ENCODE measurements around the gene TEX55. TPM values are rescaled to one million over a fixed set of nuclear protein-coding genes. Genes with fewer than 3 reads are reported as not detected.

The TEX55 gene
- polyA plus RNA-seq, 1 donor from 2014 or later, result not detected

DNA sequence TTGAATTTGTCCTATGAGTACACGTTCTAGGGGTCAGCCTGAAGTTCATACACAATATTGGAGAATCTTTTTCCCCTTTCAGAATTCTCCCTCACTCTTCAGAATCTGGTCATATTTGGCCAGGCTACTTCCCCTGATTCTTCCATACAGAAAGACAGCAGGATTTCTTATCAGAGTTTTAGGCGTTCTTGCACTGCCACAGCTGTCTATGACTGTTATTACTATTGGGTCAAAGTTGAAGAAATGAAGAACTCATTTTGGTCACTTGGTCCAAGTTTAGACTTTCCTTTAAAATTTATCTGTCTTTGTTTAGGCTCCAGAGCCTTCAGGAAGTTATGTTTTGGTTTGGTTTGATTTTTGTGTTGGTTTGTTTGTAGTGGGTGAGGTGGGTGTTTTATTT is 12.0 kb downstream of the TEX55 start:
- Histone ChIP-seq H3K4me3 (ENCODE audit: low read length) (no peak overlapping the region), H4K20me1 (ENCODE audit: insufficient read depth) (no peaks in the 10 kb centered on the region), H3K79me2 (replicated peaks; ENCODE audit: insufficient read depth, low read length) (no peaks in the 10 kb centered on the region), H3K9me2 (ENCODE audit: insufficient read depth, low read length) (no peaks in the 10 kb centered on the region), H3F3A (ENCODE audit: insufficient read depth, low read length, poor library complexity, severe bottlenecking) (no peaks in the 10 kb centered on the region), H3K9ac (ENCODE audit: low read length) (no peak overlapping the region), H3K9me3 (ENCODE audit: low read length) (no peaks in the 10 kb centered on the region), H3K27ac (ENCODE audit: low read length) (no peak overlapping the region), H3K27me3 (ENCODE audit: insufficient read depth, low read depth, low read length) (no peaks in the 10 kb centered on the region), H3K36me3 (ENCODE audit: insufficient read depth, low read length) (no peaks in the 10 kb centered on the region), H3K4me2 (ENCODE audit: low read length) (no peak overlapping the region), H2AFZ (ENCODE audit: low read depth, low read length) (no peak overlapping the region)
- TF ChIP-seq, protein P1, sequence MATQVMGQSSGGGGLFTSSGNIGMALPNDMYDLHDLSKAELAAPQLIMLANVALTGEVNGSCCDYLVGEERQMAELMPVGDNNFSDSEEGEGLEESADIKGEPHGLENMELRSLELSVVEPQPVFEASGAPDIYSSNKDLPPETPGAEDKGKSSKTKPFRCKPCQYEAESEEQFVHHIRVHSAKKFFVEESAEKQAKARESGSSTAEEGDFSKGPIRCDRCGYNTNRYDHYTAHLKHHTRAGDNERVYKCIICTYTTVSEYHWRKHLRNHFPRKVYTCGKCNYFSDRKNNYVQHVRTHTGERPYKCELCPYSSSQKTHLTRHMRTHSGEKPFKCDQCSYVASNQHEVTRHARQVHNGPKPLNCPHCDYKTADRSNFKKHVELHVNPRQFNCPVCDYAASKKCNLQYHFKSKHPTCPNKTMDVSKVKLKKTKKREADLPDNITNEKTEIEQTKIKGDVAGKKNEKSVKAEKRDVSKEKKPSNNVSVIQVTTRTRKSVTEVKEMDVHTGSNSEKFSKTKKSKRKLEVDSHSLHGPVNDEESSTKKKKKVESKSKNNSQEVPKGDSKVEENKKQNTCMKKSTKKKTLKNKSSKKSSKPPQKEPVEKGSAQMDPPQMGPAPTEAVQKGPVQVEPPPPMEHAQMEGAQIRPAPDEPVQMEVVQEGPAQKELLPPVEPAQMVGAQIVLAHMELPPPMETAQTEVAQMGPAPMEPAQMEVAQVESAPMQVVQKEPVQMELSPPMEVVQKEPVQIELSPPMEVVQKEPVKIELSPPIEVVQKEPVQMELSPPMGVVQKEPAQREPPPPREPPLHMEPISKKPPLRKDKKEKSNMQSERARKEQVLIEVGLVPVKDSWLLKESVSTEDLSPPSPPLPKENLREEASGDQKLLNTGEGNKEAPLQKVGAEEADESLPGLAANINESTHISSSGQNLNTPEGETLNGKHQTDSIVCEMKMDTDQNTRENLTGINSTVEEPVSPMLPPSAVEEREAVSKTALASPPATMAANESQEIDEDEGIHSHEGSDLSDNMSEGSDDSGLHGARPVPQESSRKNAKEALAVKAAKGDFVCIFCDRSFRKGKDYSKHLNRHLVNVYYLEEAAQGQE (IDR thresholded peaks at IDR 0.05; ENCODE audit: borderline replicate concordance), result no peak
- no peak for TF ChIP-seq EP300 (conservative IDR thresholded peaks at IDR 0.05; ENCODE audit: poor library complexity, severe bottlenecking)
- no peak for TF ChIP-seq EZH2 (IDR thresholded peaks at IDR 0.05; ENCODE audit: borderline replicate concordance, insufficient read depth, low read length, poor library complexity, severe bottlenecking)
- no peak for TF ChIP-seq POLR2AphosphoS5 (IDR thresholded peaks at IDR 0.05)
- TF ChIP-seq SMC3 (conservative IDR thresholded peaks at IDR 0.05; ENCODE audit: poor library complexity), result no peak
- no peak for TF ChIP-seq RAD21 (conservative IDR thresholded peaks at IDR 0.05)
- TF ChIP-seq, protein P2, sequence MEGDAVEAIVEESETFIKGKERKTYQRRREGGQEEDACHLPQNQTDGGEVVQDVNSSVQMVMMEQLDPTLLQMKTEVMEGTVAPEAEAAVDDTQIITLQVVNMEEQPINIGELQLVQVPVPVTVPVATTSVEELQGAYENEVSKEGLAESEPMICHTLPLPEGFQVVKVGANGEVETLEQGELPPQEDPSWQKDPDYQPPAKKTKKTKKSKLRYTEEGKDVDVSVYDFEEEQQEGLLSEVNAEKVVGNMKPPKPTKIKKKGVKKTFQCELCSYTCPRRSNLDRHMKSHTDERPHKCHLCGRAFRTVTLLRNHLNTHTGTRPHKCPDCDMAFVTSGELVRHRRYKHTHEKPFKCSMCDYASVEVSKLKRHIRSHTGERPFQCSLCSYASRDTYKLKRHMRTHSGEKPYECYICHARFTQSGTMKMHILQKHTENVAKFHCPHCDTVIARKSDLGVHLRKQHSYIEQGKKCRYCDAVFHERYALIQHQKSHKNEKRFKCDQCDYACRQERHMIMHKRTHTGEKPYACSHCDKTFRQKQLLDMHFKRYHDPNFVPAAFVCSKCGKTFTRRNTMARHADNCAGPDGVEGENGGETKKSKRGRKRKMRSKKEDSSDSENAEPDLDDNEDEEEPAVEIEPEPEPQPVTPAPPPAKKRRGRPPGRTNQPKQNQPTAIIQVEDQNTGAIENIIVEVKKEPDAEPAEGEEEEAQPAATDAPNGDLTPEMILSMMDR (IDR thresholded peaks at IDR 0.05; ENCODE audit: poor library complexity, severe bottlenecking), result no peak
- no peak for TF ChIP-seq MXI1 (conservative IDR thresholded peaks at IDR 0.05; ENCODE audit: poor library complexity, severe bottlenecking)
- no peak for TF ChIP-seq TAF1 (IDR thresholded peaks at IDR 0.05; ENCODE audit: low read depth)

DNA sequence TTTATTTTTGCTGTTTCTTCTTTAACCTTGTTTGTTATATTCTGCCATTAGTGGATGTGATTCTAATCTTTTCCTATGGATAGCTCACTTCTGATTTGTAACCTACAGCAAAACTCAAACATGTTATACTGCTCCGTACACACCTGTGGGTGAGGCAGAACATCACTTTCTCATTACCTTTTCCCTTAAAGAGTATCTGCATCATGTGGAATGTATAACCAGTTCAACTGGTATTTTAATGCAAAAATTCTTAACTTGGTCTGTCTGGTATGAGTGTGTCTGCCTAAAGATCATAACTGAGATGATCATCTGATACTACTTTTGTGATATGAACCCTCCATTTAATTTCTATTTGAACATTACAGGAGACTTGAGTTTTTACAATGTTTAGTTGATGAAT is 14.4 kb downstream of the TEX55 start:
- Histone ChIP-seq H3K9ac (ENCODE audit: low read length) (no peak overlapping the region), H3K79me2 (replicated peaks; ENCODE audit: insufficient read depth, low read length) (no peaks in the 10 kb centered on the region), H3K27me3 (ENCODE audit: insufficient read depth, low read depth, low read length) (no peaks in the 10 kb centered on the region), H3K9me3 (ENCODE audit: low read length) (no peaks in the 10 kb centered on the region), H3K4me3 (ENCODE audit: low read length) (no peak overlapping the region), H3K4me2 (ENCODE audit: low read length) (no peak overlapping the region), H3K9me2 (ENCODE audit: insufficient read depth, low read length) (no peaks in the 10 kb centered on the region), H3F3A (ENCODE audit: insufficient read depth, low read length, poor library complexity, severe bottlenecking) (no peaks in the 10 kb centered on the region), H3K27ac (ENCODE audit: low read length) (no peak overlapping the region), H3K36me3 (ENCODE audit: insufficient read depth, low read length) (no peaks in the 10 kb centered on the region), H4K20me1 (ENCODE audit: insufficient read depth) (no peaks in the 10 kb centered on the region), H2AFZ (ENCODE audit: low read depth, low read length) (no peak overlapping the region)
- TF ChIP-seq, protein P2 (IDR thresholded peaks at IDR 0.05; ENCODE audit: poor library complexity, severe bottlenecking), result no peak
- TF ChIP-seq EP300 (conservative IDR thresholded peaks at IDR 0.05; ENCODE audit: poor library complexity, severe bottlenecking), result no peak
- no peak for TF ChIP-seq EZH2 (IDR thresholded peaks at IDR 0.05; ENCODE audit: borderline replicate concordance, insufficient read depth, low read length, poor library complexity, severe bottlenecking)
- TF ChIP-seq TAF1 (IDR thresholded peaks at IDR 0.05; ENCODE audit: low read depth), result no peak
- TF ChIP-seq, protein P1 (IDR thresholded peaks at IDR 0.05; ENCODE audit: borderline replicate concordance), result no peak
- TF ChIP-seq POLR2AphosphoS5 (IDR thresholded peaks at IDR 0.05), result no peak
- TF ChIP-seq RAD21 (conservative IDR thresholded peaks at IDR 0.05), result no peak
- no peak for TF ChIP-seq SMC3 (conservative IDR thresholded peaks at IDR 0.05; ENCODE audit: poor library complexity)
- no peak for TF ChIP-seq MXI1 (conservative IDR thresholded peaks at IDR 0.05; ENCODE audit: poor library complexity, severe bottlenecking)

All from neural cell (in vitro differentiated cells).